ENCODE data around the gene NPIPA1.
"Not testable (repeated sequence)": the region's sequence is repeated elsewhere in the genome, so short reads cannot be mapped to it uniquely, and the experiment has no call there.

NPIPA1 gene

GRCh38 chr16:14988092-14988491 is 50.8 kb downstream of the NPIPA1 start:
- not testable (repeated sequence) for H3K27me3 ChIP-seq (ENCODE audit: insufficient read depth, low read length); H3K9ac ChIP-seq (ENCODE audit: low read depth, low read length); H3K4me1 ChIP-seq (ENCODE audit: insufficient read depth, low read length); H3K4me3 ChIP-seq (ENCODE audit: low read length); H3K27ac ChIP-seq (ENCODE audit: low read depth, low read length); H3K9me3 ChIP-seq (ENCODE audit: insufficient read depth, low read depth, low read length); H3K36me3 ChIP-seq (ENCODE audit: insufficient read depth, low read length)
- WGBS = 97% methylated on average over 7 of the region's 8 CpGs

- not testable (repeated sequence) for H3K27ac ChIP-seq (ENCODE audit: low read depth, low read length); H3K9ac ChIP-seq (ENCODE audit: low read depth, low read length); H3K27me3 ChIP-seq (ENCODE audit: insufficient read depth, low read length); H3K4me3 ChIP-seq (ENCODE audit: low read length); H3K36me3 ChIP-seq (ENCODE audit: insufficient read depth, low read length); H3K9me3 ChIP-seq (ENCODE audit: insufficient read depth, low read depth, low read length); H3K4me1 ChIP-seq (ENCODE audit: insufficient read depth, low read length)
- WGBS = 96% methylated on average over 25 of the region's 25 CpGs
Measured at GRCh38 chr16:14988661-14989191, 51.5 kb downstream of the NPIPA1 start.

- not testable (repeated sequence) for H3K9ac ChIP-seq (ENCODE audit: low read depth, low read length); H3K27me3 ChIP-seq (ENCODE audit: insufficient read depth, low read length); H3K27ac ChIP-seq (ENCODE audit: low read depth, low read length); H3K4me1 ChIP-seq (ENCODE audit: insufficient read depth, low read length); H3K36me3 ChIP-seq (ENCODE audit: insufficient read depth, low read length); H3K9me3 ChIP-seq (ENCODE audit: insufficient read depth, low read depth, low read length)
- WGBS = 97% methylated on average over 89 of the region's 98 CpGs
- peak overlapping the region; percentile 37 for H3K4me3 ChIP-seq (ENCODE audit: low read length)
Measured at GRCh38 chr16:14989291-14990281, 52.3 kb downstream of the NPIPA1 start.

GRCh38 chr16:14993277-14994151 is 56.3 kb downstream of the NPIPA1 start:
- not testable (repeated sequence) for H3K36me3 ChIP-seq (ENCODE audit: insufficient read depth, low read length); H3K4me1 ChIP-seq (ENCODE audit: insufficient read depth, low read length); H3K27ac ChIP-seq (ENCODE audit: low read depth, low read length); H3K9me3 ChIP-seq (ENCODE audit: insufficient read depth, low read depth, low read length); H3K9ac ChIP-seq (ENCODE audit: low read depth, low read length); H3K4me3 ChIP-seq (ENCODE audit: low read length); H3K27me3 ChIP-seq (ENCODE audit: insufficient read depth, low read length)
- 85% methylated on average over 5 of the region's 7 CpGs for WGBS

GRCh38 chr16:14996702-14997101 is 59.5 kb downstream of the NPIPA1 start:
- H3K27me3 ChIP-seq (ENCODE audit: insufficient read depth, low read length); H3K9me3 ChIP-seq (ENCODE audit: insufficient read depth, low read depth, low read length); H3K4me3 ChIP-seq (ENCODE audit: low read length); H3K27ac ChIP-seq (ENCODE audit: low read depth, low read length); H3K4me1 ChIP-seq (ENCODE audit: insufficient read depth, low read length); H3K9ac ChIP-seq (ENCODE audit: low read depth, low read length): not testable (repeated sequence)
- peaks cover 14% of the 10 kb centered on the region for H3K36me3 ChIP-seq (ENCODE audit: insufficient read depth, low read length)
- 91% methylated on average over 4 of the region's 6 CpGs for WGBS

- not testable (repeated sequence) for H3K4me1 ChIP-seq (ENCODE audit: insufficient read depth, low read length); H3K27ac ChIP-seq (ENCODE audit: low read depth, low read length); H3K9me3 ChIP-seq (ENCODE audit: insufficient read depth, low read depth, low read length); H3K27me3 ChIP-seq (ENCODE audit: insufficient read depth, low read length); H3K9ac ChIP-seq (ENCODE audit: low read depth, low read length); H3K4me3 ChIP-seq (ENCODE audit: low read length)
- WGBS = 95% methylated on average over 7 of the region's 7 CpGs
- H3K36me3 ChIP-seq (ENCODE audit: insufficient read depth, low read length) = peaks cover 14% of the 10 kb centered on the region
Measured at GRCh38 chr16:14998300-14998699, 61.1 kb downstream of the NPIPA1 start.

GRCh38 chr16:14999845-15000244 is 62.6 kb downstream of the NPIPA1 start:
- peaks cover 24% of the 10 kb centered on the region for H3K36me3 ChIP-seq (ENCODE audit: insufficient read depth, low read length)
- H3K4me1 ChIP-seq (ENCODE audit: insufficient read depth, low read length); H3K4me3 ChIP-seq (ENCODE audit: low read length); H3K9me3 ChIP-seq (ENCODE audit: insufficient read depth, low read depth, low read length); H3K27ac ChIP-seq (ENCODE audit: low read depth, low read length); H3K27me3 ChIP-seq (ENCODE audit: insufficient read depth, low read length); H3K9ac ChIP-seq (ENCODE audit: low read depth, low read length): not testable (repeated sequence)
- WGBS = 96% methylated on average over 3 of the region's 3 CpGs
